ENCODE data around the gene RNF40.

The RNF40 gene

GRCh38 chr16:30764816-30765465, 2.8 kb downstream of the RNF40 start:
- DNase-seq = no peak

DNA sequence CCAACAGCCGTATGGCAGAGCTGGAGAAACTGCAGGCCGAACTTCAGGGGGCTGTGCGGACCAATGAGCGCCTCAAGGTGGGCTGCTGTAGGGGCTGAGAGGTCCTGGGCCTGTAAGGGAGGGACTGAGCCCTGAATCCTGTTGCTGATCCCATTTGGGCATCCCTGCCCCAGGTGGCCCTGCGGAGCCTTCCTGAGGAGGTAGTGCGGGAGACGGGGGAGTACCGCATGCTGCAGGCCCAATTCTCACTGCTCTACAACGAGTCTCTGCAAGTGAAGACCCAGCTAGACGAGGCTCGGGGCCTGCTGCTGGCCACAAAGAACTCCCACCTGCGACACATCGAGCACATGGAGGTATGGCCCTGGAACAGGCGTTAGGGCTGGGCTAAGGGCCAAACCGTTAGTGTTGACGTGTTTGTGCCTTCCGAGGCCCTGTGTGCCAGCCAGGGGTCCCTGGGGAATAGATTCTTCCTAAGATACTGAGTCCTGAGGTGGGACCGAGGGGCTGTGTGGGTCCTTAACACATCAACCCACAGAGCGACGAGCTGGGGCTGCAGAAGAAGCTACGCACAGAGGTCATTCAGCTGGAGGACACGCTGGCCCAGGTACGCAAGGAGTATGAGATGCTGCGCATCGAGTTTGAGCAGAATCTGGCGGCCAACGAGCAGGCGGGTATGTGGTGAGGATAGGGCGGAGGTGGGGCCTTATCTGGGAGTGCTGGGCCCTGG, 4.2 kb downstream of the RNF40 start:
- DNase-seq = no peak

GRCh38 chr16:30766933-30767284, 4.8 kb downstream of the RNF40 start:
- no peak for DNase-seq

DNA sequence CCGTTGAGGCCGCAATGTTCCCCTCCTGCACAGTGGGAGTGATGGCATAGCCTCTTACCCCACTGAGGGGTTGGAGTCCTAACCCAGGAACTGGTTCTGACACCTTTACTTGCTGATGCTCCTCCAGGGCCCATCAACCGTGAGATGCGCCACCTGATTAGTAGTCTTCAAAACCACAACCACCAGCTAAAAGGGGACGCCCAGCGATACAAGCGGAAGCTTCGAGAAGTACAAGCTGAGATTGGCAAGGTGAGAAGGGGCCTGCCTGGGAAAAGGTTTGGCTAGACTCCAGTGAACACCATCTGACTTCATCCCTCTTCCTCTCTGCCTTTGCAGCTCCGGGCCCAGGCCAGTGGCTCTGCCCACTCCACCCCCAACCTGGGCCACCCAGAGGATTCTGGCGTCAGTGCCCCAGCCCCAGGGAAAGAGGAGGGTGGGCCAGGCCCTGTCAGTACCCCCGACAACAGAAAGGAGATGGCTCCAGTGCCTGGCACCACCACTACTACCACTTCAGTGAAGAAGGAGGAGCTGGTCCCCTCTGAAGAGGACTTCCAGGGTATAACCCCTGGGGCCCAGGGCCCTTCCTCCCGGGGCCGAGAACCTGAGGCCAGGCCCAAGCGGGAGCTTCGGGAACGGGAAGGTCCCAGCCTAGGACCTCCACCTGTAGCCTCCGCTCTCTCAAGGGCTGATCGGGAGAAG, 5.8 kb downstream of the RNF40 start:
- DNase-seq = no peak

- DNase-seq = no peak
These were observed 6.6 kb downstream of the RNF40 start for GRCh38 chr16:30768583-30769181.

GRCh38 chr16:30769379-30770089, 7.4 kb downstream of the RNF40 start:
- no peak for DNase-seq

- DNase-seq = no peak
These were observed 9.6 kb downstream of the RNF40 start for GRCh38 chr16:30771726-30772125.

DNA sequence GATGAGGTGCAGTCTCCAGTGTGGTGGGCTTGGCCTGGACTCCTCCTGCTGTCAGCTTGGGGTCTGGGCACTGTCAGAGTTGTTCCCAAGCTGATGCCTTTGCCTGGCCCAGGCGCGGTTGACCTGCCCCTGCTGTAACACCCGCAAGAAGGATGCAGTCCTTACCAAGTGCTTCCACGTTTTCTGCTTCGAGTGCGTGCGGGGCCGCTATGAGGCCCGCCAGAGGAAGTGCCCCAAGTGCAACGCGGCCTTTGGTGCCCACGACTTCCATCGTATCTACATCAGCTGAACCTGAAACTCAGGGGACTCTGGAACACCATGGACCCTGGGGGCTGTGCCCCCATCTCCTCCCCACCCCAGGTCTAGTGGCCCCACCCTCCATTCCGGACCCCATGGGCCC, 11.7 kb downstream of the RNF40 start:
- DNase-seq = no peak

- DNase-seq = no peak
These were observed 12.4 kb downstream of the RNF40 start for GRCh38 chr16:30774367-30775130.

DNA sequence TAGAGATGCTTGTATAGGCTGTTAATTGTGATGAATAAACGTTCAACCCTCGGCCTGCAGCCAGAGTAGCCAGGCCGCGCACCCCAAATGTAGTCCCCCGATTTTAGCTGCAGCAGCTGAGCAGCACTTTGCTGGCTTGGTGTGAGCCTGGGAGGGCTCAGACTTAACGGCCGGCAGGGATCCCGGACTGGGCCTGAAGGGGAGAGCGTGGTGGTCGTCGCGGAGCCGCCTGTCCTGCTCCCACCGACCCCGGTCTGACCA, 12.9 kb downstream of the RNF40 start:
- no peak for DNase-seq

GRCh38 chr16:30775392-30776188, 13.5 kb downstream of the RNF40 start:
- peak in 1 of 2 experiments; percentile 34 for DNase-seq

GRCh38 chr16:30777591-30778297, 15.6 kb downstream of the RNF40 start:
- DNase-seq = no peak

GRCh38 chr16:30778549-30779244, 16.6 kb downstream of the RNF40 start:
- no peak for DNase-seq

DNA sequence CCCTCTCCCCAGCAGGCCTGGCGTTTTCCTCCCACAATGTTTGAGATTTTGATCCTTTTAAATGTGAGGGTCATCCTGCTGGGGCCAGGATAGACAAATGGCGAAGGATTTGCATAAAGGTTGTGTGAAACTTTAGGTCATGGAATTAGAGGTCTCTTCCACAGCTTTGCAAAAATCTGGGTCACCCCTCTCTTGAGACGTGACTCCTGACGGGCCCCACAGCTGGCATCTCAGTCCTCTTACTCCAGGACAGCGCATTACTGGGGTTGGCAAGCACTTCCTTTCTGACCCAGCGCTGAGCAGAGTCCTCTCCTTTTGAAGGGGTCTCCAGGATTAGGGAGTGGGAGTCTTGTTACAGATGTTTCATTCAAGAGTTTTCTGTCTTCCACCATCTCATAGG, 17.5 kb downstream of the RNF40 start:
- no peak for DNase-seq

GRCh38 chr16:30780021-30780420, 17.9 kb downstream of the RNF40 start:
- no peak for DNase-seq

GRCh38 chr16:30780549-30780948, 18.4 kb downstream of the RNF40 start:
- no peak for DNase-seq

DNA sequence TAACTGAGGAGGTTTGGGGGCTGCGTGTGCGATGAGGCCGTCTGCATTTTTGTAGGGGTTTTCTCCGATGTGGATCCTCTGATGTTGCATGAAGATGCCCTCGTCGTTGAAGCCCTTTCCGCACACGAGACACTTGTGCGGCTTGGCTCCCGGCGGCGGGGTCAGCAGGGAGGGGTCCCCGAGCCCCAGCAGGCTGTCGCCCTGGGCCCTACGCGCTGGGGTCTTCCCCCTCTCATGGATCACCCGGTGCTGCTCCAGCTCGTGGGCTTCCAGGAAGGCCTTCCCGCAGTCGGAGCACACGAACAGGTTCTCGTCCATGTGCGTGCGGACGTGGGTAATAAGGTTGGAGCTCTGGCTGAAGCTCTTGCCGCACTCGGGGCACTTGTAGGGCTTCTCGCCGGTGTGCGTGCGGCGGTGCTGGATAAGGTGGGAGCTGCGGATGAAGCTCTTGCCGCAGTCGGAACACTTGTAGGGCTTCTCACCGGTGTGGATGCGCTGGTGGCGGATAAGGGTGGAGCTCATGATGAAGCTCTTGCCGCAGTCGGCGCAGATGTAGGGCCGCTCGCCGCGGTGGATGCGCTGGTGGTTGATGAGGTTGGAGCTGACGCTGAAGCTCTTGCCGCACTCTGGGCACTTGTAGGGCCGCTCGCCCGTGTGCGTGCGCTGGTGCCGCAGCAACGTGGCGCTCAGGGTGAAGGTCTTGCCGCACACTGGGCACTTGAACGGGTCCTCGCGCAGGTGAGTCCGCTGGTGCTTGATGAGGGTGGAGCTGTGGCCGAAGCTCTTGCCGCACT, 20.6 kb downstream of the RNF40 start:
- no peak for DNase-seq

GRCh38 chr16:30783280-30784109, 21.4 kb downstream of the RNF40 start:
- no peak for DNase-seq

- DNase-seq = no peak
These were observed 22.1 kb downstream of the RNF40 start for GRCh38 chr16:30784215-30784614.

Measured in cerebellar nuclear complex (tissue), 1 donor.